ENCODE data around the gene MAN2A1.

MAN2A1 gene

GRCh38 chr5:109916481-109917153, 226.9 kb downstream of the MAN2A1 start:
- no peak for DNase-seq
